Activated CD4-positive, alpha-beta memory T cell treated with anti-CD3 and anti-CD28 coated beads, Interleukin-2, amount 10 ng/mL, durations not matched to agents 7 days and 5 days (primary cell): ENCODE results near the gene KIDINS220. TPM values are rescaled to one million over a fixed set of nuclear protein-coding genes. Genes with fewer than 3 reads are reported as not detected.
A peak's percentile ranks its signal among the peaks of the same experiment; 100 is the strongest.

Experiments used
- CTCF ChIA-PET: fragments of 350-600 bp; sonication (Branson Sonifier 250); formaldehyde crosslinking; loops from one replicate; lab custom pipeline; 2021; ENCODE audit warnings: antibody characterized with exemption, inconsistent platforms; lab: Charles Lee
- POLR2A ChIA-PET: fragments of 350-600 bp; sonication (Branson Sonifier 250); formaldehyde crosslinking; loops from one replicate; lab custom pipeline; 2021; ENCODE audit warnings: antibody characterized with exemption; lab: Charles Lee
- DNase-seq: peaks from one replicate; pipeline ENCODE4 v3.0.0-alpha.2; 2020
- H3K27ac Mint-ChIP-seq: one replicate; pipeline ENCODE4 v1.8.0; 2021; ENCODE audit warnings: mild to moderate bottlenecking, mixed read lengths
- H3K27me3 Mint-ChIP-seq: one replicate; pipeline ENCODE4 v1.8.0; 2021; ENCODE audit warnings: mixed read lengths
- H3K36me3 Mint-ChIP-seq: one replicate; pipeline ENCODE4 v1.8.0; 2021; ENCODE audit warnings: low read depth, mixed read lengths
- H3K4me1 Mint-ChIP-seq: one replicate; pipeline ENCODE4 v1.8.0; 2021; ENCODE audit warnings: mixed read lengths
- H3K4me3 Mint-ChIP-seq: one replicate; pipeline ENCODE4 v1.8.0; 2021; ENCODE audit warnings: mild to moderate bottlenecking, mixed read lengths
- H3K9me3 Mint-ChIP-seq: one replicate; pipeline ENCODE4 v1.8.0; 2021; ENCODE audit warnings: mixed read lengths
- total RNA-seq, 2 experiments: library from RNA; stranded (reverse); gene quantifications; one replicate each; pipeline ENCODE4 v1.2.3, GENCODE V29; 2021

KIDINS220 gene
- total RNA-seq, 2 experiments from 2014 or later, result 33.4 to 35.1 TPM

DNA sequence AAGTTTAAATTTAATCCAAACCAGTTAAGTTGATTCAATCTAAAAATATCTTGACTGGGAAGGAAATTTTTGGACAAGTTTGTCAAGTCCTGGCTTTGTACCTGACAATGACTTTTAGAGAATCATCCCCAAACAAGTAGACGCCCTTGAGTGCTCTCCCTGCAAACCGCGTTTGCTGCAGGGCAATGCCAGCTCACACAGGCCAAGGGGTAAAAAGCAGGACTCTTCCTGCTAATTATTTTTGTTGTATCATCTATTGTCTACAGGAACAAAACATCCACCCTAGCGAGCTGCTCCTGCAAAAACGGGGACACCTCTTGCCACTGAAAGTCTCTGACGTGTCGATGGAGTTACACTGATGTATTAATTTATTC, 144.6 kb downstream of the KIDINS220 start:
- no peak overlapping the region for H3K27ac Mint-ChIP-seq
- no peaks in the 10 kb centered on the region for H3K36me3 Mint-ChIP-seq
- H3K9me3 Mint-ChIP-seq, result no peaks in the 10 kb centered on the region
- H3K27me3 Mint-ChIP-seq, result peaks cover 25% of the 10 kb centered on the region
- no peak for DNase-seq
- peaks cover 5% of the 10 kb centered on the region for H3K4me1 Mint-ChIP-seq
- POLR2A ChIA-PET, result interaction anchor here (1.4 kb wide), 1 partner anchor 11 kb away, joined by 6 read pairs; the partner anchor contains the start of gene ID2
- CTCF ChIA-PET, result interaction anchor here (0.6 to 1.5 kb wide), 11 partner anchors 10 to 1589 kb away, joined by 3 to 6 read pairs (median 3); partner anchors contain the start of gene ID2
- no peak overlapping the region for H3K4me3 Mint-ChIP-seq

DNA sequence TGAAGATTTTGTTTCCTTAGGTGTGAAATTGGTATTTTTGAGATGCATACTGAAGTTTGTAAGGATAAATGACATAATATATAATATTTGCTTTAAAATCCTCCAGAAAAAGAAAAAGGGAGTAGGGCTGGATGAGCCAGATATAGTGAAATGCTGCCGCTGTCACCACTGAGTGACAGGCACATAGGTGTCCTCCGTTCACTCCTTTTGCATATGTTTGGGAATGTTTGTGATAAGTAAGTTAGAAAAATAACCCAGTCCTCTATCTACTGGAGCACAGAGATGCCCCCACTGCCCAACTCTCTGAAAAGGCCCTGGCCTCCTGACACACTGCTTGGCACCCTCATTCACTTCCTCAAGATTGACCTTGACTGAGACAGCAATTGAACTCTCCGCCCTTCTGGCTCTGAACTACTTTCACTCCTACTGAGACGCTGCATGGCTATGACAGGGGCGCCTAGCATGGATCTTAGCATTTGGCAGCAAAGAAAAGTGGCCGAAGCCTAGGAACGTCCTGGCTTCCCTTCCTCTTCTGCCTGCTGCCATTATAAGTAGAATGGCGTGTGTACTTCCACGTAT, 145.5 kb downstream of the KIDINS220 start:
- no peak overlapping the region for H3K27ac Mint-ChIP-seq
- H3K27me3 Mint-ChIP-seq, result peaks cover 25% of the 10 kb centered on the region
- POLR2A ChIA-PET, result no interaction called here
- no peak for DNase-seq
- H3K36me3 Mint-ChIP-seq, result no peaks in the 10 kb centered on the region
- no peak overlapping the region for H3K4me3 Mint-ChIP-seq
- peaks cover 5% of the 10 kb centered on the region for H3K4me1 Mint-ChIP-seq
- H3K9me3 Mint-ChIP-seq, result no peaks in the 10 kb centered on the region
- CTCF ChIA-PET, result interaction anchor here (1.1 to 1.5 kb wide), 5 partner anchors 10 to 1588 kb away, joined by 3 to 5 read pairs (median 3); partner anchors contain the start of gene ID2

- Mint-ChIP-seq H3K27ac (peak overlapping the region; percentile 0), H3K36me3 (peaks cover 32% of the 10 kb centered on the region), H3K4me3 (peak overlapping the region; percentile 51), H3K4me1 (peaks cover 8% of the 10 kb centered on the region), H3K9me3 (no peaks in the 10 kb centered on the region), H3K27me3 (peaks cover 6% of the 10 kb centered on the region)
- CTCF ChIA-PET, result no interaction called here
- DNase-seq, result peak; percentile 82
- POLR2A ChIA-PET, result interaction anchor here (1.0 to 1.8 kb wide), 9 partner anchors 97 to 1258 kb away, joined by 3 to 38 read pairs (median 9); no protein-coding TSS in a partner anchor
Observed at GRCh38 chr2:8685697-8686358, 151.6 kb downstream of the KIDINS220 start.

GRCh38 chr2:8684878-8685696, 152.3 kb downstream of the KIDINS220 start:
- Mint-ChIP-seq H3K27ac (peak overlapping the region; percentile 96), H3K9me3 (no peaks in the 10 kb centered on the region), H3K36me3 (peaks cover 32% of the 10 kb centered on the region), H3K4me1 (peaks cover 10% of the 10 kb centered on the region), H3K27me3 (peaks cover 5% of the 10 kb centered on the region), H3K4me3 (peak overlapping the region; percentile 96)
- CTCF ChIA-PET, result interaction anchor here (0.9 to 1.5 kb wide), 6 partner anchors 140 to 1257 kb away, joined by 3 to 12 read pairs (median 5); no protein-coding TSS in a partner anchor
- DNase-seq, result peak; percentile 68
- POLR2A ChIA-PET, result interaction anchor here (0.8 to 1.8 kb wide), 29 partner anchors 97 to 1257 kb away, joined by 3 to 38 read pairs (median 4); no protein-coding TSS in a partner anchor

- DNase-seq, result peak; percentile 61
- Mint-ChIP-seq H3K4me3 (peak overlapping the region; percentile 96), H3K9me3 (no peaks in the 10 kb centered on the region), H3K4me1 (peaks cover 16% of the 10 kb centered on the region), H3K27ac (peak overlapping the region; percentile 96), H3K36me3 (peaks cover 32% of the 10 kb centered on the region), H3K27me3 (peaks cover 4% of the 10 kb centered on the region)
- POLR2A ChIA-PET, result interaction anchor here (0.8 to 1.8 kb wide), 29 partner anchors 96 to 1256 kb away, joined by 3 to 38 read pairs (median 4); no protein-coding TSS in a partner anchor
- CTCF ChIA-PET, result interaction anchor here (0.9 to 1.5 kb wide), 6 partner anchors 140 to 1257 kb away, joined by 3 to 12 read pairs (median 5); no protein-coding TSS in a partner anchor
Observed at GRCh38 chr2:8684540-8684877, 152.9 kb downstream of the KIDINS220 start.

DNA sequence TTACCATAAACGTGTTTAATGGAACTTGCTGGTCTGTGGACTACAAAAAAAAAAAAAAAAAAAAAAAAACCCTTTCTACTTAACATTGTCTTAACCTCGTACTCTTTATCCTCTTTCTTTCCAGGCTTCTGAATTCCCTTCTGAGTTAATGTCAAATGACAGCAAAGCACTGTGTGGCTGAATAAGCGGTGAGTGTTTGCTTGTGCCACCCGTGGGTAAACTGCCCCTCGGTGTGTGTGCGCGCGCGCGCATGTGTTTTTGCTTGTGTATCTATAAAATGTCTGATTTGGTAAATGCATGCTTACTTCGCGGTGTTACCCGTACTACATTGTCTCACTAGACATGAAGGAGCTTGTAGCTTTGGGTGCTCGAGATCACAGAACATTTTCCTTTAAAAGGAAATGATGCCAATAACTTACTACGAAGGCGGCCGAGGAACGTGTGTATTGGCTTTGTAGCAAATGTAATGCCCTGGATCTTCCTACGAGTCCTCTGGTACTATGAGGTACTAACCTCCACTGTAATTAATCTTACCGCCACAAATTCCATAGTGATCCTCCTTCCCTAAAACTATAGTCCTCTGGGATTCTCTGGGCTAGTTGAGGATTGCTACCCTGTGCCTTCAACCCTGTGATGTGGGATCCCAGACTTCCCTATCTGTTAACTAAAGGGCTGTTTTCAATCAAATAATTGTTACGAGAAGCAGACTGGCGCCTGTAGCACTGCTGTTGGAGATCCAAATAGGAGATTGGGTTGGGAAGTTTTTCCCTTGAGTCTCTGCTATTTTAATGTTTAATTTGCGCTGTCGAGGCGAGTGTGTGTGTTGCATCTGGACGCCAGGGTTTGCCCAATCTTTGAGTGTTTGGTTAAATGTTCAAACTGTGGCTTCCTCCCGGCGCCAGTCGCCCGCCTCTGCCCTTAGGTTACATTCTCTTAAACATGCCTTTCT, 154.4 kb downstream of the KIDINS220 start:
- H3K36me3 Mint-ChIP-seq, result peaks cover 32% of the 10 kb centered on the region
- H3K9me3 Mint-ChIP-seq, result no peaks in the 10 kb centered on the region
- H3K4me3 Mint-ChIP-seq, result peak overlapping the region; percentile 96
- H3K27ac Mint-ChIP-seq, result peak overlapping the region; percentile 94
- POLR2A ChIA-PET, result interaction anchor here (0.5 to 6.7 kb wide), 52 partner anchors 10 to 1805 kb away, joined by 3 to 230 read pairs (median 8); partner anchors contain the start of genes ITGB1BP1, KIDINS220, MBOAT2 and RSAD2
- CTCF ChIA-PET, result interaction anchor here (0.7 to 4.8 kb wide), 9 partner anchors 140 to 1480 kb away, joined by 3 to 54 read pairs (median 5); no protein-coding TSS in a partner anchor
- DNase-seq, result peak; percentile 56
- H3K4me1 Mint-ChIP-seq, result peaks cover 22% of the 10 kb centered on the region
- peaks cover 2% of the 10 kb centered on the region for H3K27me3 Mint-ChIP-seq

DNA sequence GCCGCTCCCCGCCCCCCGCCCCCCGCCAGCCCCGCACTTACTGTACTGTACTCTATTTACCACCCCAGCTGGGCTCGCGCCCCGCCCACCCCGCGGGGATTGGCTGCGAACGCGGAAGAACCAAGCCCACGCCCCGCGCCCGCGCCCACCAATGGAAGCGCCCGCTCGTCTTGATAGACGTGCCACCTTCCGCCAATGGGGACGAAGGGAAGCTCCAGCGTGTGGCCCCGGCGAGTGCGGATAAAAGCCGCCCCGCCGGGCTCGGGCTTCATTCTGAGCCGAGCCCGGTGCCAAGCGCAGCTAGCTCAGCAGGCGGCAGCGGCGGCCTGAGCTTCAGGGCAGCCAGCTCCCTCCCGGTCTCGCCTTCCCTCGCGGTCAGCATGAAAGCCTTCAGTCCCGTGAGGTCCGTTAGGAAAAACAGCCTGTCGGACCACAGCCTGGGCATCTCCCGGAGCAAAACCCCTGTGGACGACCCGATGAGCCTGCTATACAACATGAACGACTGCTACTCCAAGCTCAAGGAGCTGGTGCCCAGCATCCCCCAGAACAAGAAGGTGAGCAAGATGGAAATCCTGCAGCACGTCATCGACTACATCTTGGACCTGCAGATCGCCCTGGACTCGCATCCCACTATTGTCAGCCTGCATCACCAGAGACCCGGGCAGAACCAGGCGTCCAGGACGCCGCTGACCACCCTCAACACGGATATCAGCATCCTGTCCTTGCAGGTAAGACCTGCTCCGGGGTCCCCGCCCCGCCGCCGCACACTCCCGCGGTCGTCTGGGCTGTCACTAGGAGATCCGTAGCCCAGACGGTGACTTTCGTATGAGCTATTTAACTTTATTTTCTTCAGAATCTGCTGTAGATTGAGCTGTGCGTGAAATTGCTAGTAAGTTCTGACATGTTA, 155.4 kb downstream of the KIDINS220 start, which contains the start of gene ID2:
Gene ID2 (plus strand): TSS at position 271 of the 907 bp plus-strand sequence. CDS start 110 bp downstream, at position 381.
- peaks cover 10% of the 10 kb centered on the region for H3K27me3 Mint-ChIP-seq
- CTCF ChIA-PET, result interaction anchor here (0.7 to 4.8 kb wide), 16 partner anchors 10 to 1479 kb away, joined by 3 to 54 read pairs (median 4); no protein-coding TSS in a partner anchor
- peaks cover 32% of the 10 kb centered on the region for H3K36me3 Mint-ChIP-seq

GRCh38 chr2:8680822-8681760, 156.3 kb downstream of the KIDINS220 start:
- H3K36me3 Mint-ChIP-seq, result peaks cover 33% of the 10 kb centered on the region
- H3K27ac Mint-ChIP-seq, result peak overlapping the region; percentile 91
- CTCF ChIA-PET, result interaction anchor here (0.6 to 4.8 kb wide), 21 partner anchors 11 to 1765 kb away, joined by 3 to 54 read pairs (median 3); no protein-coding TSS in a partner anchor
- POLR2A ChIA-PET, result interaction anchor here (0.6 to 6.7 kb wide), 70 partner anchors 11 to 1816 kb away, joined by 3 to 230 read pairs (median 6); partner anchors contain the start of genes ADAM17, CMPK2, KIDINS220 and MBOAT2
- peak overlapping the region; percentile 84 for H3K4me3 Mint-ChIP-seq
- H3K4me1 Mint-ChIP-seq, result peaks cover 31% of the 10 kb centered on the region
- DNase-seq, result peak; percentile 75
- H3K9me3 Mint-ChIP-seq, result no peaks in the 10 kb centered on the region
- peaks cover 15% of the 10 kb centered on the region for H3K27me3 Mint-ChIP-seq

More for the DNA sequence above, 155.4 kb downstream of the KIDINS220 start, which contains the start of gene ID2:
- Mint-ChIP-seq H3K4me1 (peaks cover 32% of the 10 kb centered on the region), H3K27ac (peak within 1 kb of the TSS; percentile 94), H3K9me3 (no peaks in the 10 kb centered on the region), H3K4me3 (peak within 1 kb of the TSS; percentile 96)
- peak; percentile 99 for DNase-seq
- POLR2A ChIA-PET, result interaction anchor here (0.6 to 6.7 kb wide), 75 partner anchors 11 to 1817 kb away, joined by 3 to 230 read pairs (median 5); partner anchors contain the start of genes ADAM17, CMPK2, ITGB1BP1 and KIDINS220

GRCh38 chr2:8679827-8680731, 157.3 kb downstream of the KIDINS220 start:
- H3K36me3 Mint-ChIP-seq, result peaks cover 41% of the 10 kb centered on the region
- H3K4me3 Mint-ChIP-seq, result peak overlapping the region; percentile 84
- peaks cover 31% of the 10 kb centered on the region for H3K4me1 Mint-ChIP-seq
- DNase-seq, result peak; percentile 36
- peaks cover 3% of the 10 kb centered on the region for H3K9me3 Mint-ChIP-seq
- peak overlapping the region; percentile 91 for H3K27ac Mint-ChIP-seq
- CTCF ChIA-PET, result interaction anchor here (0.6 to 4.8 kb wide), 12 partner anchors 10 to 1764 kb away, joined by 3 to 54 read pairs (median 4); no protein-coding TSS in a partner anchor
- POLR2A ChIA-PET, result interaction anchor here (0.7 to 6.7 kb wide), 32 partner anchors 48 to 1802 kb away, joined by 3 to 230 read pairs (median 9); partner anchors contain the start of gene RSAD2
- peaks cover 25% of the 10 kb centered on the region for H3K27me3 Mint-ChIP-seq
